ENCODE measurements around the gene GSTM5. TPM values are rescaled to one million over a fixed set of nuclear protein-coding genes. Genes with fewer than 3 reads are reported as not detected.
A peak's percentile ranks its signal among the peaks of the same experiment; 100 is the strongest.

The GSTM5 gene
- total and polyA plus RNA-seq, 2 of the 4 experiments (the other 2 are of a cell fraction) = 0.36 to 1.2 TPM

GRCh38 chr1:109719337-109719837 lies 7.3 kb downstream of the GSTM5 start:
- Histone ChIP-seq H3K23ac (ENCODE audit: low read depth, low read length) (peak overlapping the region; percentile 39; the same call in 1 of the 2 replicates), H2AK5ac (ENCODE audit: low read depth, low read length) (no peak overlapping the region), H3K9ac (ENCODE audit: low read depth, low read length) (no peak overlapping the region), H3K9me3 (ENCODE audit: control insufficient read depth, insufficient read depth, low read length) (no peaks in the 10 kb centered on the region), H4K91ac (ENCODE audit: insufficient read depth, low read depth, low read length) (0 out of 2 replicates have a peak overlapping the region, but pooled peaks have one; percentile 54), H3K4me1 (ENCODE audit: control insufficient read depth, insufficient read depth, low read length) (peaks cover 8% of the 10 kb centered on the region; the same call in 1 of the 2 replicates), H2BK120ac (ENCODE audit: low read depth, low read length) (peak overlapping the region; percentile 52), H4K20me1 (ENCODE audit: insufficient read depth, low read length) (no peaks in the 10 kb centered on the region), H3K79me1 (ENCODE audit: low read depth in 1 of 2, low read length in 2 of 2) (no peaks in the 10 kb centered on the region), H3K4ac (ENCODE audit: low read depth, low read length) (peak overlapping the region; percentile 18; the same call in 1 of the 2 replicates), H2BK15ac (ENCODE audit: low read depth, low read length) (no peak overlapping the region), H3K27me3 (ENCODE audit: control insufficient read depth, insufficient read depth, low read length) (no peaks in the 10 kb centered on the region), H3K36me3 (ENCODE audit: control insufficient read depth, insufficient read depth, low read length) (no peaks in the 10 kb centered on the region), H3K18ac (ENCODE audit: low read depth, low read length) (peak overlapping the region; percentile 82; the same call in 1 of the 2 replicates), H3K4me2 (ENCODE audit: low read depth, low read length) (no peak overlapping the region), H2BK20ac (ENCODE audit: low read depth, low read length) (peak overlapping the region; percentile 90), H2BK5ac (ENCODE audit: low read depth, low read length, poor library complexity, severe bottlenecking) (peak overlapping the region; percentile 91), H4K8ac (ENCODE audit: low read depth in 2 of 2, low read length in 2 of 2) (peak overlapping the region; percentile 4 to 77; a peak in 3 of 4 replicates), H3K14ac (replicated peaks; ENCODE audit: low read depth, low read length) (peak overlapping the region; percentile 55; the same call in 1 of the 2 replicates), H4K5ac (ENCODE audit: low read depth, low read length) (peak overlapping the region; percentile 61; the same call in 1 of the 2 replicates), H3K27ac (ENCODE audit: insufficient read depth, low read length) (no peak overlapping the region), H3K4me3 (ENCODE audit: insufficient read depth, low read depth, low read length) (no peak overlapping the region), H3K9me1 (ENCODE audit: insufficient read depth, low read length) (0 out of 2 replicates have a peak, but pooled peaks cover 3% of the 10 kb centered on the region), H2AFZ (replicated peaks; ENCODE audit: low read length, poor library complexity) (no peak overlapping the region), H2AK9ac (replicated peaks; ENCODE audit: low read depth, low read length, poor library complexity) (no peak overlapping the region), H3K56ac (ENCODE audit: extremely low read depth, insufficient read depth, low read length) (no peak overlapping the region)
- in situ Hi-C loops (cut with MboI; ENCODE audit: low sequenced_read_pairs) (no loop called here), dilution Hi-C loops (cut with HindIII; ENCODE audit: low sequenced_read_pairs, unreplicated experiment) (no loop called here), intact Hi-C loops (cut with micrococcal nuclease) (no loop called here)
- no TSS peak for BruUV-seq (replicated peaks)
- peak; percentile 61 for ATAC-seq (ENCODE audit: low read depth)
- DNase-seq = peak; percentile 57
- ChIA-PET CTCF (no interaction called here), POLR2A (ENCODE audit: unreplicated experiment) (no interaction called here)
- TF ChIP-seq MAFK (IDR thresholded peaks at IDR 0.05; ENCODE audit: low read depth, low read length) = peak; percentile 85
- TF ChIP-seq POLR2A (IDR thresholded peaks at IDR 0.05; ENCODE audit: low read depth, low read length) = no peak
- TF ChIP-seq FOS (IDR thresholded peaks at IDR 0.05; ENCODE audit: low read depth, low read length) = peak; percentile 50; the same call in 1 of the 2 replicates
- no peak for TF ChIP-seq RFX5 (IDR thresholded peaks at IDR 0.05; ENCODE audit: low read depth, low read length)
- no peak for TF ChIP-seq SMC3 (IDR thresholded peaks at IDR 0.05; ENCODE audit: low read depth, low read length)
- no peak for TF ChIP-seq CHD1 (IDR thresholded peaks at IDR 0.05; ENCODE audit: low read depth, low read length)
- peak; percentile 99 for TF ChIP-seq NFE2L2 (IDR thresholded peaks at IDR 0.05; ENCODE audit: low read depth, low read length)
- no peak for TF ChIP-seq ELK1 (IDR thresholded peaks at IDR 0.05; ENCODE audit: borderline replicate concordance, low read depth, low read length)
- TF ChIP-seq RCOR1 (IDR thresholded peaks at IDR 0.05; ENCODE audit: insufficient replicate concordance, low read length) = no peak
- no peak for TF ChIP-seq RAD21 (IDR thresholded peaks at IDR 0.05; ENCODE audit: low read length)
- TF ChIP-seq BHLHE40 (IDR thresholded peaks at IDR 0.05; ENCODE audit: low read depth, low read length) = no peak
- TF ChIP-seq USF2 (IDR thresholded peaks at IDR 0.05; ENCODE audit: low read depth, low read length) = no peak
- TF ChIP-seq MAZ (IDR thresholded peaks at IDR 0.05; ENCODE audit: borderline replicate concordance, low read depth, low read length) = no peak
- no peak for TF ChIP-seq MXI1 (IDR thresholded peaks at IDR 0.05; ENCODE audit: borderline replicate concordance, low read depth, low read length)
- no peak for TF ChIP-seq CTCF (conservative IDR thresholded peaks at IDR 0.05; ENCODE audit: low read depth, low read length)
- no peak for TF ChIP-seq CEBPB (IDR thresholded peaks at IDR 0.05; ENCODE audit: low read depth, low read length)
- WGBS, 2 experiments (ENCODE audit: extremely low coverage in 2 of 2, insufficient read length in 1 of 2) = 43 to 100% methylated on average over 1 of the region's 5 CpGs
